GM12878 (cell line): ENCODE measurements around the gene GPR18. TPM values are rescaled to one million over a fixed set of nuclear protein-coding genes. Genes with fewer than 3 reads are reported as not detected.
A peak's percentile ranks its signal among the peaks of the same experiment; 100 is the strongest.

ENCODE experiments used
- CREM ChIP-seq: IDR thresholded peaks from 2 replicates; pipeline ENCODE4 v1.6.1; 2014; ENCODE audit warnings: antibody characterized with exemption, low read depth
- DPF2 ChIP-seq: fragments of 450-650 bp; IDR thresholded peaks from 2 replicates; pipeline ENCODE4 v1.6.1; 2017; ENCODE audit warnings: mild to moderate bottlenecking
- EGR1 ChIP-seq, 2 experiments: IDR thresholded peaks; 1 replicate in 1 of 2; 2 replicates in 1 of 2; pipeline ENCODE4 v1.6.1; 2011 to 2012; ENCODE audit warnings: low read depth in 2 of 2, low read length in 2 of 2, borderline replicate concordance in 1 of 2, mild to moderate bottlenecking in 1 of 2, moderate library complexity in 1 of 2
- EP300 ChIP-seq, 2 experiments: fragments of 150-350 bp in 1 of 2; IDR thresholded peaks; 2 replicates each; pipeline ENCODE4 v1.6.1; 2011 to 2012; ENCODE audit warnings: low read depth in 2 of 2, low read length in 2 of 2, borderline replicate concordance in 1 of 2, improper control_type of control experiment in 1 of 2, inconsistent platforms in 1 of 2; ENCODE audit not compliant: control insufficient read depth in 1 of 2
- GABPA ChIP-seq: IDR thresholded peaks from 2 replicates; pipeline ENCODE4 v1.6.1; 2014; ENCODE audit warnings: antibody characterized with exemption, low read depth, mild to moderate bottlenecking, inconsistent platforms
- HDGF ChIP-seq: fragments of 450-650 bp; IDR thresholded peaks from 2 replicates; pipeline ENCODE4 v1.6.1; 2016; ENCODE audit warnings: antibody characterized with exemption
- JUND ChIP-seq: IDR thresholded peaks from 2 replicates; pipeline ENCODE4 v1.6.1; 2012; ENCODE audit warnings: low read depth, mild to moderate bottlenecking, low read length, improper control_type of control experiment, moderate library complexity
- KAT2A ChIP-seq: conservative IDR thresholded peaks from 2 replicates; pipeline ENCODE4 v1.6.1; 2011; ENCODE audit warnings: low read depth, low read length; ENCODE audit not compliant: control insufficient read depth
- KLF5 ChIP-seq: fragments of 450-650 bp; IDR thresholded peaks from 2 replicates; pipeline ENCODE4 v1.6.1; 2014; ENCODE audit warnings: mild to moderate bottlenecking; ENCODE audit not compliant: partially characterized antibody
- MTA2 ChIP-seq: fragments of 450-650 bp; IDR thresholded peaks from 2 replicates; pipeline ENCODE4 v1.6.1; 2016; ENCODE audit warnings: low read depth, mild to moderate bottlenecking, moderate library complexity
- MTA3 ChIP-seq: IDR thresholded peaks from 2 replicates; pipeline ENCODE4 v1.6.1; 2012; ENCODE audit warnings: low read length, inconsistent platforms, borderline replicate concordance
- MYB ChIP-seq: fragments of 150-350 bp; IDR thresholded peaks from 2 replicates; pipeline ENCODE4 v1.6.1; 2014; ENCODE audit warnings: mild to moderate bottlenecking, low read depth, low read length, borderline replicate concordance
- NBN ChIP-seq: fragments of 450-650 bp; IDR thresholded peaks from 2 replicates; pipeline ENCODE4 v1.6.1; 2016
- RUNX3 ChIP-seq: IDR thresholded peaks from 2 replicates; pipeline ENCODE4 v1.6.1; 2012; ENCODE audit warnings: low read length, inconsistent platforms
- SMAD1 ChIP-seq: fragments of 450-650 bp; IDR thresholded peaks from 2 replicates; pipeline ENCODE4 v1.6.1; 2018; ENCODE audit warnings: mild to moderate bottlenecking, low read depth; ENCODE audit not compliant: partially characterized antibody
- TBL1XR1 ChIP-seq: IDR thresholded peaks from 2 replicates; pipeline ENCODE4 v1.6.1; 2012; ENCODE audit warnings: low read depth, low read length, improper control_type of control experiment
- ZBED1 ChIP-seq: IDR thresholded peaks from 2 replicates; pipeline ENCODE4 v1.6.1; 2016; ENCODE audit warnings: borderline replicate concordance
- ZNF207 ChIP-seq: fragments of 450-650 bp; IDR thresholded peaks from 2 replicates; pipeline ENCODE4 v1.6.1; 2014; ENCODE audit warnings: antibody characterized with exemption, mild to moderate bottlenecking, borderline replicate concordance
- polyA plus RNA-seq, 11 experiments: library from polyadenylated mRNA; depleted of rRNA in 4 of 11; unstranded in 6 of 11; stranded (reverse) in 5 of 11; fragments of >200 nt; fragmentation: Nextera tagmentation in 4 of 11; fragmentation: Illumina TruSeq in 1 of 11; extraction: Ambion mirVana in 4 of 11; extraction: Trizol in 1 of 11; gene quantifications; 1 replicate in 1 of 11; 2 replicates in 10 of 11; pipeline versions ENCODE4 v1.2.1 to v1.2.3, GENCODE V29; 2011 to 2016; ENCODE audit warnings: inconsistent platforms in 2 of 11, missing spikeins in 2 of 11, low read depth in 1 of 11
- total RNA-seq, 4 experiments: library from RNA; depleted of rRNA in 3 of 4; stranded (reverse); fragments of >200 nt in 3 of 4; fragmentation: Illumina TruSeq in 1 of 4; extraction: Trizol in 1 of 4; gene quantifications; 2 replicates each; pipeline versions ENCODE4 v1.2.1 to v1.2.3, GENCODE V29; 2013 to 2021
- TF ChIP-seq, protein P1 (sequence below): IDR thresholded peaks from 2 replicates; pipeline ENCODE4 v1.6.1; 2012; ENCODE audit warnings: low read length, inconsistent platforms
- TF ChIP-seq, protein P2 (sequence below): fragments of 450-650 bp; IDR thresholded peaks from 2 replicates; pipeline ENCODE4 v1.6.1; 2016; ENCODE audit warnings: mild to moderate bottlenecking
- TF ChIP-seq, protein P3 (sequence below): fragments of 450-650 bp; IDR thresholded peaks from 2 replicates; pipeline ENCODE4 v1.6.1; 2017; ENCODE audit warnings: mild to moderate bottlenecking
- TF ChIP-seq, protein P4 (sequence below): IDR thresholded peaks from 2 replicates; pipeline ENCODE4 v1.6.1; 2011; ENCODE audit warnings: low read depth, low read length, improper control_type of control experiment, borderline replicate concordance
- TF ChIP-seq, protein P5 (sequence below): IDR thresholded peaks from 2 replicates; pipeline ENCODE4 v1.6.1; 2012; ENCODE audit warnings: mild to moderate bottlenecking, low read depth, low read length

Gene GPR18
- total and polyA plus RNA-seq, 10 of the 15 experiments (the other 5 are each of a cell fraction or from before 2014, with no cell fraction given), result 3.3 to 12.9 (median 5.2) TPM

DNA sequence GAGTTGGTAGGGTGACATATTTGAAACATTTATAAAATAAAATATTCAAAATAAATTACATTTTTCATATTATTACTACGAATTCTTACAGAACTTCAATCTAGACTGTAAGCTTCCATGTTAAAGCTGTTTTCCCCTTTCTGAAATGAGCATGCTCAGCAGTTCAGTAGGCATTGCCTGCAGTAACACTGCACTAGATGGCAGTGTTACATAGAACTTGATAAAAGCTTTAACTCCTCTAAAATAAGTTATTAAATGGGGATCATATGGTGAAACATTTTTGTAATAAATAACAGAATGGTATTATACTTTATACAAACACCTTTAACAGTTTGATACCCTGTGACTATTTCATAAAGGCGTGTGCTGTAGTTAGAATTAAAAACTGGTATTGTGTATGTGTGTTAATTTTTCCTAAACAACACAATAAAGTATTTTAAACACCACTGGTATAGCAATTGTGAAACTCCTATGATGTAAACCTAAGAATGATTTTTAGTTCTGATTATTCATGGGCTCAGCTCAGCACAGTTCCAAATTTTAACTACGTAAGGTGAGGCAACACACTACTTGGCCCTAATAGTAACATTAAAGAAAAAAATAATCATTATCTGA, 11.6 kb upstream of the GPR18 start (continued):
- TF ChIP-seq, protein P1, sequence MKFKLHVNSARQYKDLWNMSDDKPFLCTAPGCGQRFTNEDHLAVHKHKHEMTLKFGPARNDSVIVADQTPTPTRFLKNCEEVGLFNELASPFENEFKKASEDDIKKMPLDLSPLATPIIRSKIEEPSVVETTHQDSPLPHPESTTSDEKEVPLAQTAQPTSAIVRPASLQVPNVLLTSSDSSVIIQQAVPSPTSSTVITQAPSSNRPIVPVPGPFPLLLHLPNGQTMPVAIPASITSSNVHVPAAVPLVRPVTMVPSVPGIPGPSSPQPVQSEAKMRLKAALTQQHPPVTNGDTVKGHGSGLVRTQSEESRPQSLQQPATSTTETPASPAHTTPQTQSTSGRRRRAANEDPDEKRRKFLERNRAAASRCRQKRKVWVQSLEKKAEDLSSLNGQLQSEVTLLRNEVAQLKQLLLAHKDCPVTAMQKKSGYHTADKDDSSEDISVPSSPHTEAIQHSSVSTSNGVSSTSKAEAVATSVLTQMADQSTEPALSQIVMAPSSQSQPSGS, result peak; percentile 76
- TF ChIP-seq GABPA, result no peak
- TF ChIP-seq KLF5, result no peak
- no peak for TF ChIP-seq MYB
- no peak for TF ChIP-seq KAT2A
- TF ChIP-seq ZNF207, result no peak
- TF ChIP-seq, protein P2, sequence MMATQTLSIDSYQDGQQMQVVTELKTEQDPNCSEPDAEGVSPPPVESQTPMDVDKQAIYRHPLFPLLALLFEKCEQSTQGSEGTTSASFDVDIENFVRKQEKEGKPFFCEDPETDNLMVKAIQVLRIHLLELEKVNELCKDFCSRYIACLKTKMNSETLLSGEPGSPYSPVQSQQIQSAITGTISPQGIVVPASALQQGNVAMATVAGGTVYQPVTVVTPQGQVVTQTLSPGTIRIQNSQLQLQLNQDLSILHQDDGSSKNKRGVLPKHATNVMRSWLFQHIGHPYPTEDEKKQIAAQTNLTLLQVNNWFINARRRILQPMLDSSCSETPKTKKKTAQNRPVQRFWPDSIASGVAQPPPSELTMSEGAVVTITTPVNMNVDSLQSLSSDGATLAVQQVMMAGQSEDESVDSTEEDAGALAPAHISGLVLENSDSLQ, result no peak
- no peak for TF ChIP-seq MTA3
- TF ChIP-seq NBN, result no peak
- no peak for TF ChIP-seq ZBED1
- TF ChIP-seq EP300 (IDR thresholded peaks at IDR 0.05; ENCODE audit: borderline replicate concordance in 1 of 2, control insufficient read depth in 1 of 2, low read depth in 2 of 2, low read length in 2 of 2), result no peak
- no peak for TF ChIP-seq HDGF
- 0 out of 2 replicates have a peak, but pooled peaks have one; percentile 15 for TF ChIP-seq DPF2
- no peak for TF ChIP-seq MTA2
- TF ChIP-seq, protein P3, sequence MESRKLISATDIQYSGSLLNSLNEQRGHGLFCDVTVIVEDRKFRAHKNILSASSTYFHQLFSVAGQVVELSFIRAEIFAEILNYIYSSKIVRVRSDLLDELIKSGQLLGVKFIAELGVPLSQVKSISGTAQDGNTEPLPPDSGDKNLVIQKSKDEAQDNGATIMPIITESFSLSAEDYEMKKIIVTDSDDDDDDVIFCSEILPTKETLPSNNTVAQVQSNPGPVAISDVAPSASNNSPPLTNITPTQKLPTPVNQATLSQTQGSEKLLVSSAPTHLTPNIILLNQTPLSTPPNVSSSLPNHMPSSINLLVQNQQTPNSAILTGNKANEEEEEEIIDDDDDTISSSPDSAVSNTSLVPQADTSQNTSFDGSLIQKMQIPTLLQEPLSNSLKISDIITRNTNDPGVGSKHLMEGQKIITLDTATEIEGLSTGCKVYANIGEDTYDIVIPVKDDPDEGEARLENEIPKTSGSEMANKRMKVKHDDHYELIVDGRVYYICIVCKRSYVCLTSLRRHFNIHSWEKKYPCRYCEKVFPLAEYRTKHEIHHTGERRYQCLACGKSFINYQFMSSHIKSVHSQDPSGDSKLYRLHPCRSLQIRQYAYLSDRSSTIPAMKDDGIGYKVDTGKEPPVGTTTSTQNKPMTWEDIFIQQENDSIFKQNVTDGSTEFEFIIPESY, result peak; percentile 40; the same call in 1 of the 2 replicates
- no peak for TF ChIP-seq EGR1 (IDR thresholded peaks at IDR 0.05; ENCODE audit: borderline replicate concordance in 1 of 2, low read depth in 2 of 2, low read length in 2 of 2)
- TF ChIP-seq, protein P4, sequence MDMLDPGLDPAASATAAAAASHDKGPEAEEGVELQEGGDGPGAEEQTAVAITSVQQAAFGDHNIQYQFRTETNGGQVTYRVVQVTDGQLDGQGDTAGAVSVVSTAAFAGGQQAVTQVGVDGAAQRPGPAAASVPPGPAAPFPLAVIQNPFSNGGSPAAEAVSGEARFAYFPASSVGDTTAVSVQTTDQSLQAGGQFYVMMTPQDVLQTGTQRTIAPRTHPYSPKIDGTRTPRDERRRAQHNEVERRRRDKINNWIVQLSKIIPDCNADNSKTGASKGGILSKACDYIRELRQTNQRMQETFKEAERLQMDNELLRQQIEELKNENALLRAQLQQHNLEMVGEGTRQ, result no peak
- no peak for TF ChIP-seq SMAD1
- no peak for TF ChIP-seq TBL1XR1
- peak; percentile 8; the same call in 1 of the 2 replicates for TF ChIP-seq RUNX3
- TF ChIP-seq, protein P5, sequence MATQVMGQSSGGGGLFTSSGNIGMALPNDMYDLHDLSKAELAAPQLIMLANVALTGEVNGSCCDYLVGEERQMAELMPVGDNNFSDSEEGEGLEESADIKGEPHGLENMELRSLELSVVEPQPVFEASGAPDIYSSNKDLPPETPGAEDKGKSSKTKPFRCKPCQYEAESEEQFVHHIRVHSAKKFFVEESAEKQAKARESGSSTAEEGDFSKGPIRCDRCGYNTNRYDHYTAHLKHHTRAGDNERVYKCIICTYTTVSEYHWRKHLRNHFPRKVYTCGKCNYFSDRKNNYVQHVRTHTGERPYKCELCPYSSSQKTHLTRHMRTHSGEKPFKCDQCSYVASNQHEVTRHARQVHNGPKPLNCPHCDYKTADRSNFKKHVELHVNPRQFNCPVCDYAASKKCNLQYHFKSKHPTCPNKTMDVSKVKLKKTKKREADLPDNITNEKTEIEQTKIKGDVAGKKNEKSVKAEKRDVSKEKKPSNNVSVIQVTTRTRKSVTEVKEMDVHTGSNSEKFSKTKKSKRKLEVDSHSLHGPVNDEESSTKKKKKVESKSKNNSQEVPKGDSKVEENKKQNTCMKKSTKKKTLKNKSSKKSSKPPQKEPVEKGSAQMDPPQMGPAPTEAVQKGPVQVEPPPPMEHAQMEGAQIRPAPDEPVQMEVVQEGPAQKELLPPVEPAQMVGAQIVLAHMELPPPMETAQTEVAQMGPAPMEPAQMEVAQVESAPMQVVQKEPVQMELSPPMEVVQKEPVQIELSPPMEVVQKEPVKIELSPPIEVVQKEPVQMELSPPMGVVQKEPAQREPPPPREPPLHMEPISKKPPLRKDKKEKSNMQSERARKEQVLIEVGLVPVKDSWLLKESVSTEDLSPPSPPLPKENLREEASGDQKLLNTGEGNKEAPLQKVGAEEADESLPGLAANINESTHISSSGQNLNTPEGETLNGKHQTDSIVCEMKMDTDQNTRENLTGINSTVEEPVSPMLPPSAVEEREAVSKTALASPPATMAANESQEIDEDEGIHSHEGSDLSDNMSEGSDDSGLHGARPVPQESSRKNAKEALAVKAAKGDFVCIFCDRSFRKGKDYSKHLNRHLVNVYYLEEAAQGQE, result no peak
- TF ChIP-seq JUND, result no peak
- no peak for TF ChIP-seq CREM
